Left colon (tissue), 2 donors: ENCODE data around the gene ADCY10. TPM values are rescaled to one million over a fixed set of nuclear protein-coding genes. Genes with fewer than 3 reads are reported as not detected.

Experiments used
- ATAC-seq: fragments of 200-7000 bp; cut with Tn5 transposase; one replicate; pipeline ENCODE4 v1.9.1; 2020; ENCODE audit warnings: mild to moderate bottlenecking, moderate library complexity
- DNase-seq, 2 donors: peaks; one replicate each; pipeline ENCODE4 v3.0.0-alpha.2; 2020
- intact Hi-C, 2 donors: fragments of 100-400 bp; cut with DNase I in 1 of 2; cut with micrococcal nuclease in 1 of 2; formaldehyde crosslinking; loops; one replicate each; pipeline versions ENCODE4 v1.11.2 to v1.14.0; 2022; cut with DNase I, micrococcal nuclease
- total RNA-seq, 2 donors: library from RNA; stranded (reverse); fragmentation: NEBNext Ultra II Directional; extraction: Animal tissue kit (Norgen Biotek cat#: 25700); gene quantifications; one replicate each; pipeline ENCODE4 v1.2.1, GENCODE V29; 2021
- donor health status: DM: no; HTN: no; CAD: no.
- donor health status: DM: yes; HTN: yes; CAD: no.

Gene ADCY10
- total RNA-seq, 2 donors from 2014 or later, result 0.42 to 0.64 TPM

- no peak for DNase-seq
- intact Hi-C loops, result no loop called here
- no peak for ATAC-seq
Observed at GRCh38 chr1:167928457-167928852, 14.5 kb upstream of the ADCY10 start.

- intact Hi-C loops, result no loop called here
- no peak for DNase-seq
- ATAC-seq, result peak; percentile 15
Observed at GRCh38 chr1:167927046-167927754, 13.3 kb upstream of the ADCY10 start.

GRCh38 chr1:167926486-167926997, 12.6 kb upstream of the ADCY10 start:
- DNase-seq, result peak; percentile 58 to 78
- ATAC-seq, result peak; percentile 89
- intact Hi-C loops, result no loop called here

- intact Hi-C loops, result no loop called here
- no peak for ATAC-seq
- DNase-seq, result no peak
Observed at GRCh38 chr1:167924543-167925231, 10.8 kb upstream of the ADCY10 start.

- ATAC-seq (no peak), DNase-seq (no peak)
- intact Hi-C loops, result no loop called here
Observed at GRCh38 chr1:167924102-167924501, 10.2 kb upstream of the ADCY10 start.

GRCh38 chr1:167923324-167924056, 9.6 kb upstream of the ADCY10 start:
- intact Hi-C loops, result no loop called here
- DNase-seq (no peak), ATAC-seq (no peak)

- ATAC-seq, result no peak
- intact Hi-C loops, result no loop called here
- DNase-seq, result no peak
Observed at GRCh38 chr1:167922611-167923074, 8.7 kb upstream of the ADCY10 start.

- intact Hi-C loops, result no loop called here
- ATAC-seq, result no peak
- no peak for DNase-seq
Observed at GRCh38 chr1:167922023-167922422, 8.1 kb upstream of the ADCY10 start.

GRCh38 chr1:167916766-167917511, 3.0 kb upstream of the ADCY10 start:
- intact Hi-C loops, result no loop called here
- DNase-seq (no peak), ATAC-seq (peak; percentile 82)

- no peak for ATAC-seq
- intact Hi-C loops, result no loop called here
- no peak for DNase-seq
Observed at GRCh38 chr1:167915569-167915968, 1.6 kb upstream of the ADCY10 start.

- DNase-seq, result no peak
- intact Hi-C loops, result no loop called here
- ATAC-seq, result no peak
Observed at GRCh38 chr1:167912294-167912693, 1.6 kb downstream of the ADCY10 start.

GRCh38 chr1:167911413-167911812, 2.5 kb downstream of the ADCY10 start:
- DNase-seq, result no peak
- intact Hi-C loops, result no loop called here
- peak; percentile 11 for ATAC-seq

- intact Hi-C loops, result no loop called here
- no peak for DNase-seq
- ATAC-seq, result peak; percentile 18
Observed at GRCh38 chr1:167910530-167910929, 3.4 kb downstream of the ADCY10 start.

GRCh38 chr1:167909691-167910180, 4.2 kb downstream of the ADCY10 start:
- intact Hi-C loops, result no loop called here

GRCh38 chr1:167905671-167906070, 8.3 kb downstream of the ADCY10 start:
- ATAC-seq (no peak), DNase-seq (no peak)
- intact Hi-C loops, result no loop called here

More at GRCh38 chr1:167909691-167910180, 4.2 kb downstream of the ADCY10 start:
- no peak for DNase-seq
- no peak for ATAC-seq

- intact Hi-C loops, result no loop called here
- ATAC-seq (no peak), DNase-seq (no peak)
Observed at GRCh38 chr1:167905182-167905581, 8.8 kb downstream of the ADCY10 start.

GRCh38 chr1:167904652-167905130, 9.2 kb downstream of the ADCY10 start:
- ATAC-seq (no peak), DNase-seq (no peak)
- intact Hi-C loops, result no loop called here

- ATAC-seq (peak; percentile 96), DNase-seq (no peak)
- intact Hi-C loops, result no loop called here
Observed at GRCh38 chr1:167900907-167901306, 13.0 kb downstream of the ADCY10 start.

- DNase-seq (no peak), ATAC-seq (no peak)
- intact Hi-C loops, result no loop called here
Observed at GRCh38 chr1:167899253-167899681, 14.7 kb downstream of the ADCY10 start.
